Placental epithelial cell (primary cell): ENCODE results near the gene SPATS2L. TPM values are rescaled to one million over a fixed set of nuclear protein-coding genes. Genes with fewer than 3 reads are reported as not detected.

Source experiments
- small RNA-seq: library from RNA; depleted of rRNA; stranded (forward); fragments of <200 nt; gene quantifications from one replicate; pipeline ENCODE3, GENCODE V24; 2012
- total RNA-seq: library from RNA; depleted of rRNA; stranded (reverse); fragments of >200 nt; gene quantifications from 2 replicates; pipeline ENCODE4 v1.2.3, GENCODE V29; 2012

Gene SPATS2L
- 59.3 and 118 TPM in 2 replicates for total RNA-seq

DNA sequence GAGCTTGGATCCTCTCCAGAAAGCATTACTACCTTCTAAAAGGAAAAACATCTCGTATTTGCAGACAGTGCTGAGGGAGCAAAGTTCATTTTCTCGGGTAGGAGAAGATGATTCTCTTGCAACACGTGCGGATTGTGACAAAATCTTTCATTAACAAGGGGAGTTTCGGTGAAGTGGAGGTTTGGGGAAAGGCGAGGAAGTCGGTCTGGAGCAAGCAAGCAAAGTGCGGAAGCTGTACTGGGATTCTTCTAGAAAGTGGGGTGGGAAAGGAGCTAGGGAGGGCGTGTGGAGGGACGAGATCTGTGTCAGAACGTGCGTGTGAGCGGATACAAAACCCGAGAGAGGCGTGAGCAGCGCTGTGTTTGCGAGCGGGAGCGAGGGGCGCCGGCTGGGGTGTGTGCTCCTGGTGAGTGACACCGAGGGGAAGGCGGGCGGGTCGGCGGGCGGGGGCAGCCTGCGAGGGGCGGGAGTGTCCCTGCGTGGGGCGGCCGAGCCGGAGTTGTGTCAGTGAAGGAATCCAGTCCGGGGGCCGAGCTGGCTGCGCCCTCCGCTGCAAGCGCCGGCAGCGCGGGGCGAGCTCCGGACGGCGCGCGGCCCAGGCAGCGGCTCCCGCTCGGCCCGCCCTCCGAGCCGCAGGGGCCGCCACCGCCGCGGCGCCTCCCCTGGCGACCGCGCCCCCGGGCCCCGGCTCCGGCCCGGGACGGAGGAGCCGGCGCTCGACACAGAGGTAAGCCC, at the start of gene SPATS2L:
Gene SPATS2L (plus strand): TSS at position 498 of the 735 bp plus-strand sequence. CDS start 82,552 bp downstream, outside the sequence.

DNA sequence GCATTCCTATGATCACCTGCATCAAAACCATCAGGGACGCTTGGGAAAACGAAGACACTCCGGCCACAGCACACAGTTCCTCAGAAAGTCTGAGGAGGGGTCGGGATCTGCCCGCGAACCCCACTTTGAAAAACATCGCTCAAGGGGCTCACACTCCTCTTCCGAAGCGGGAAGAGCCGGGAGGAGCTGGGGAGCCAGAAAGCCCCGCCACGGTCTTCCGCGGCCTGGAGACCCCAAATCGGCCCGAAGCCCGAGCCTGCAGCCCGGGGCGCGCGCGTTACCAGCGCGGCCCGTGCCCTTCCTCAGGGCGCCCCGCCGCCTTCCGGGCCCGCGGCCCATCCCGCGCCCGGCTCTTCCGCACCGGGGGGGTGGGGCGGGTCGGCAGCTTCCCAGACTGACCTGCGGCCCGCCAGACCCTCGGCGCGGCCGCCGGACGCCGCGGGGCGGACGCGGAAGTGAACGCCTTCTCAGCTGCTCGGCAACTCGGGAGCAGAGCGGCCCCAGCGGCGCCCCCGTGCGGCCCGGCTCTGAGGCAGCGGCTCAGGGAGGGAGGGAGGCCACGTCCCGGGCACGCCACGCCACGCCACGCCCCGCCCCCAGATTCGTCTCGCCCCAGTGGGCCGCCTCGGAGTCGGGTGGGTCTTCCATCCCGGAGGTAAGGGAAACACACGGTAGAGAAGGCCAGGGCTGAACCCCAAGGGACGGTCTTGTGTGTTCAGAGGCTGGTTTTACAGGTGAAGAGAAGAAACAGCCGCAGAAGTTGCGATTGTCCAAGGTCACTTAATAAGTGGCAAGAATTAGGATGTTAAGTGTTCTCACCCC, 203.3 kb downstream of the SPATS2L start, which contains the start of gene KCTD18:
Gene KCTD18 (minus strand): TSS at position 457 of the 822 bp plus-strand sequence. CDS start 3,052 bp downstream, outside the sequence.

DNA sequence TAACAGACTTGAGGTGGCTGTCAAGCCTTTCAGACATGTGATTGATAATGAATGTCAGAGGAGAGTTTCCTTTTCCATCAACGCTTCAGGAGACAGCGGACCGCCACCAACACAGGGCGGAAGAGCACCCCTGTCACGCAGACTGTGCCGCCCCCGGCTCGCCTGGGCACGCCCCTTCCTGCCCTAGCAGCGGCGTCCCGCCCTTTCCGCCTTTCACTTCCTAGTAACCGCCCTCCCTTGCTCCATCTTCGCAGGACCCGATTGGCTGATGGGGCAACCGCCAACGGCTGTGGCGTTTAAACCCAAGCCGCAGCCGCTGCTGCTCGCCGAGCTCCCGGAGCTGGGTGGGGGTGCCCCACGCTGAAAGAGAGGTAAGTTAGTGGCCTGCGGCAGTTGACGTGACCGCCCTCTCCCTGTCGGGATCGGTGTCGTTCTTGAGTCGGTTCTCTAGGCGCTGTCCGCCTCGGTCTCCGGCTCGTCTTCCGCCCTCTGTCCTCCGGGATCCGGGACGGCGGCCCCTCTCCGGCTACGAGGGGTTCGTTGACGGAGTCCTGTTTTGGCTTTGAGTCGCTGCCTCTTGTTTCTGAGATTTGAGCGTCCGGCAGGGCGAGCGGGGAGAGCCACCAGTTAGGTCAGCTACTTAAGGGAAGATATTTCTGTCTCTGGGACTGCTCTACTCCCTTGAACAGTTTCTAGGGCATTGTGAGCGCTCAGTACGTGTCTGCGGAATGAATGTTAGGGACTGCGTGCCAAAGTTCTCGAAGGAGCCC, 219.6 kb downstream of the SPATS2L start, which contains the start of gene SGO2:
Gene SGO2 (plus strand): TSS at position 326 of the 770 bp plus-strand sequence. CDS start 6,769 bp downstream, outside the sequence.

Small RNA genes within 50 kb of the gene (small RNA-seq; reads per million reads assigned to genes)
- not detected for gene RNY4P34

Other genes with a start within 250 kb of the SPATS2L start
- gene KCTD18, start 203.4 kb downstream of the SPATS2L start, total RNA-seq, result 22.4 and 25.9 TPM in 2 replicates
- gene SGO2, start 219.5 kb downstream of the SPATS2L start, total RNA-seq, result 3.1 and 4.3 TPM in 2 replicates